NCI-H774 (cell line): ENCODE measurements around the gene KPNA1.
"Not testable (repeated sequence)": the region's sequence is repeated elsewhere in the genome, so short reads cannot be mapped to it uniquely, and the experiment has no call there.

Experiments
- DNase-seq: peaks from one replicate; lab custom pipeline; 2025; lab: John Stamatoyannopoulos, UW

Gene KPNA1

DNA sequence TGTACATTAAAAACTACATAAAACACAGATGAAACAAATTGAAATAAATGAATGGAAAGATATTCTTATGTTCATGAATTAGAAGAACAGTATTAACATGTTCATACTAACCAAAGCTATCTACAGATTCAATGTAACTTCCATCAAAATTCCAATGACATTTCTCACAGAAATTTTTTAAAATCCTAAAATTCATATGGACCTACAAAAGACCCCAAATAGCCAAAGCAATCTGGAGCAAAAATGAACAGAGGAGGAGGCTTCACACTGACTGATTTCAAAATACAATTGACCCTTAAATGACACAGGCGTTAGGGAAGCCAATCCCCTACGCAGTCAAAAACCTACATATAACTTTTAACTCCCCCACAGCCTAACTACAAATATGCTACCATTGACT lies 39.4 kb downstream of the KPNA1 start:
- DNase-seq: no peak

DNA sequence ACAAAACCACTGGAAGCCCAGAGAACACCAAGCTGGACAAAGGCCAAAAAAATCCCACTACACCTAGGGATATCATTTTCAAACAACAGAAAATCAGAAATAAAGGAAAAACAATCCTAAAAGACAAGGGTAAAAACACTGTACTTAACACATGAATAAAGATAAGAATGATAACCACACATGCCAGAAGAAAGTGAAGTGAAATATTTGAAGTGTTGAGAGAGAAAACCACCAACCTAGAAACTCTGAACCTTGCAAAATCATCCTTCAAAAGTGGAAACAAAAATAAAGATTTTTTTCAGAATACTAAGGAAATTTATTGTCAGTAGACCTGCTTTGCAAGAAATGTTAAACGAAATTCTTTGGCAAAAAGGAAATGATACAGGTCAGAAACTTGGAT lies 45.1 kb downstream of the KPNA1 start:
- no peak for DNase-seq

DNA sequence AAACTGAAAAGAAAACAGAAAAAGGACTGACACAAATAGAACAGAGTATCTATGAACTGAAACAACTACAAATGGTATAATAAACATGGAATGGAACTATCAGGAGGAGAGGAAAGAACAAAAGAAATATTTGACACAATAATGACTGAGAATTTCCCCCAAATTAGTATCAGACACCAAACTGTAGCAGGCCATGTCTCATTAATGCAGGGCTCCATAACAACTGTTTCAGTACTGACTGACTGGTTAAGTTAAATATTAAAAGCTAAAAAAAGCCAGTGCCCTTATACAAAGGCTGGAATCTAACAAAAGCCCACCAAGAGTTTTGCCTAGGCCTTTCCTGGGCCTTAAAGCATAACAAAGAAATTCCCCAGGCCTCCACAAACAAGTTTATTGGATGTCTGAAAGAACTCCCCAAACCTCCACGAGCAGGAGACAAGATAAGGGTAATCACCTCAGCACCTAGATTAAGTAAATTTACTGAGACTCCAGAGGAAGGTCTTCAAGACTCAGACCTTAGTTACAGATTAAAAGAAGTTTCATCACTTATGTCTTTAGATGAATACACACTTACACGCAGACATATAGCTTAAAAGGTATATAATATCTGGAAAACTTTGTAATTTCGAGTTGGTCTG lies 45.7 kb downstream of the KPNA1 start:
- no peak for DNase-seq

DNA sequence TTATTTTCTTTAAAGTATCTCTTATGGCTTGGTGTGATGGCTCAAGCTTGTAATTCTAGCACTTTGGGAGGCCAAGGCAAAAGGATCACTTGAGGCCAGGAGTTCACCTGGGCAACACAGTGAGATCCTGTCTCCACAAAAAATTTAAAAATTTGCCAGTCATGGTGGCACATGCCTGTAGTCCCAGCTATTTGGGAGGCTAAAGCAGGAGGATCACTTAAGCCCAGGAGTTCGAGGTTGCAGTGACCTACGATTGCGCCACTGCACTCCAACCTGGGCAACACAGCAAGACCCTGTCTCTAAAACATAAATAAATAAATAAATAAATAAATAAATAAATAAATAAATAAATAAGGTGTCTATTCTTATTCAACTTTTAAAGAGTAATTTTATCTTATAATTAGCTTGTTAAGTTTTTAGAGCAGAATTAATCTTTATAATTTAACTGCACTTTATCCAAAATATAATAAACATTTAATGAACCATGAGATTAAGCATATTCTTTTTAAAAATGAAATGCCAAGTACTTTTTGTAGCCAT lies 48.0 kb downstream of the KPNA1 start:
- no peak for DNase-seq

DNA sequence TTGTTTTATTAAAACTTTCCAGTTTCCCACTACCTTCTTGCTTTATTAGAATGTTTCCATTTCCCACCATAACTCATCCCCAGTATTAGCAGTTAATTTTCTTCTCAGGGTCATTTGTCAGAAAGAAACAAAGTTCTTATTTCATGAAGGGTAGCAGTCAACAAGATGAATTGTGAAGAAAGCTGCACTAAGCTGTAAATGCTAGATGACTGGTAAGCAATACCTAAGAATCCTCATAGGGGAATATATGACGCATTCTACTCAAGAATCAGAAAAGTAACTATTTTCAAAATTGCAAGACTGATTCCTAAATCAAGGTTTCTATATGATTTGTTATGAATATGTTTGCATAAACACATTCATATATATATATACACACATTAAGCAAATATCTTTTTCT lies 50.1 kb downstream of the KPNA1 start:
- no peak for DNase-seq

DNA sequence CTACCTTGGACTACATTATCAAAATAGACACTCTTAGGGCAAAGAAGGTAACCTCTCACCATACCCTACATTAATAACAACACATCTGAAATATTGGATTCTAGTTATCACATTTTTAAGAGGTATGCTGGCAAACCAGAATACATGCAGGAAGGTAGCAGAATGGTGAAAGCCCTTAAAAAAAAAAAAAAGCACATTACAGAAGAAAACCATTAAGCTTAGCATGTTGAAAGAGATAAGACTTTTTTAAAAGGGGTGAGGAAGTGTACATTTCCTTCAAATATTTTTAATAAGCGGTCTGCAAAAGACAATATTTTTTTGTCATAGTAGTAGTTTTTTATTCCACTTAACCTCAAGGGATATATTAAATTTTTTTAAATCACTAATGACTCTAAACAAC lies 52.3 kb downstream of the KPNA1 start:
- no peak for DNase-seq

DNA sequence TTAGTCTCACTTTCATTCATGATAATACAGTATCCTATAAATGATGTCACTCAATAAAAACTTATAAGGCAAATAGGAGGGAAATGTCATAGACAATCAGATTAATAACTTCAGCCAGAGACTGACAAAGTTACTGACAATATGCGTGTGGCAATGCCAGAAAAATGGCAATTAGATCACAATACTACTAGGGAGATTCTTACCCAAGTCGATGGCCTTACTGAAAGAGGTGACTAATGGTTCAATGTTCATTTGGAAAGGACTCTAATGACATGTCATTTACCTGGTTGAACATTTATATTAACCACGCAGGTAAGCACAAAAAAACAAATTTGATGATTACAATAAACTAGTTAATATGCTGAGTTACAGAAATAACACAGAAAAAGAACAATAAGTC lies 52.9 kb downstream of the KPNA1 start:
- no peak for DNase-seq

DNA sequence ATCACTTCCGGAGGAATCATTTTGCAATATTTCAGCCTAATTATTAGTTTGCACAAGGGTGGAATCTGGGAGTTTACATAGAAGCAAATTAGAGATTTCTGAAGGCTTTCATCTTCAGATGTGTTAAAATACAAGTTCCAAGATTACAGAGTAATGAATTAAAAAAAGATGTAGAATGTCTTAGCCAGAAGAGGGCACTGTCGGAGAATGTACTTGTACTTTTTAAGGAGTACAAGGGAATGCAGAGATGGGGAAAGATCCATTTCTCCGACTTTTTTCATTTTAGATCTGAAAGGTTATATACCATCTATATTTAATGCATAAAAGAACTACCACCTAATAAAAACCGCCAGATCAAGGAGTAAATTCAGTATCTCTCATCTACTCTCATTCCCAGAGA lies 55.7 kb downstream of the KPNA1 start:
- no peak for DNase-seq

DNA sequence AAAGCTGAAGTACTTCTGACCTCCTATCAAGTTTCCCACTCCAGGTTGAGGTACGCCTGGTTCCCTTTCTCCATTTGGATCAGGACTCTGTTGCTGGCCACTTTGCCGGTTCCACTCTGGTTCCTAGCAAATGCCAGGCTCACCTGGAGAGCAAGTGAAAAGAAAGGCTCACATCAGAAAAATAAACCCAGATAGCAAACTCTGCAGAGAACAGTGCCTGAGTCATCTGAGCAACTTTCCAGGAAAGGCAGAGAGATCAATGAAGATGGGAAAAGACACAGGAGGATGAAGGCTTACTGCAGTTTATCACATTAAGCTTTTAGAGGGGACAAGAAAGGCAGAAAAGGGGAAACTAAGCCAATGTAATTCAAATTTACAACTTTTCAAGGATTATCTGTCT lies 57.0 kb downstream of the KPNA1 start:
- no peak for DNase-seq

DNA sequence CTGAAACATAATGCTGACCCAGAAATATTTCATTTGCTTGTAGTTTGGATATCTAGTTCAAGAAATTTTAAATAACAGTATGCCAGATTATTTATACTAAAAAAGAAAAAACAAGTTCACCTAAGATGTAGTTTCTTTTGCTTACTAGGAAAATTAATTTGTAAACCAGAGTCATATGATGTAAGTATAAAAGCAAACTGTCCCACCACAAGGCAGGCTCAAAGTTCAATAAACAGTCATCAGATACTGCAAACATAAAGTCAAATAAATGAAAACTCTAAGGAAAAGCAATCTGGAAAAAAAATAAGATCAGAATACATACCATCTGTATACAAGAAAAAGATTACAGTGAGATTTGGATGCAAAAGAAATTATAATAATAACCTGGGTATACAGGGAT lies 58.7 kb downstream of the KPNA1 start:
- no peak for DNase-seq

DNA sequence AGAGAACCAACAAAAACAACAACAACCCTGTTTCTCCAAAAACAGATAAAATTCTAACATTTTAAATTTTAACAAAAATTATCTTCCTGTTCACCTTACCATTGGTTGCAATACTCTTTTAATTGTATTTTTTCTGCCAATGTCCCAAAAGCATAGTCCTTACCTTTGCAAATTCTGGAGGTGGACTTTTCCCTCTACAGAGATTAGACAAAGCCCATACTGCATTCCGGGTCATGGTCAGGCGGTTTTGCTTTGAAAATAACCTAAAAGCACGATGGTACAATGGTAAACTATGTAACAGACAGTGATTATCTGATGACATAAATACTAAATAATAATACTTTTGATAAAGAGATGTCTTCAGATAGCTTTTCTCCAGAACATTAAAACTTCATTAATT lies 63.4 kb downstream of the KPNA1 start:
- no peak for DNase-seq

DNA sequence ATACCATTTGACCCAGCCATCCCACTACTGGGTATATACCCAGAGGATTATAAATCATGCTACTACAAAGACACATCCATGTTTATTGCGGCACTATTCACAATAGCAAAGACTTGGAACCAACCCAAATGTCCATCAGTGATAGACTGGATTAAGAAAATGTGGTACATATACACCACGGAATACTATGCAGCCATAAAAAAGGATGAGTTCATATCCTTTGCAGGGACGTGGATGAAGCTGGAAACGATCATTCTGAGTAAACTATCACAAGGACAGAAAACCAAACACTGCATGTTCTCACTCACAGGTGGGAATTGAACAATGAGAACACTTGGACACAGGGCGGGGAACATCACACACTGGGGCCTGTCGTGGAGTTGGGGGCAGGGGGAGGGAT lies 66.5 kb downstream of the KPNA1 start:
- not testable (repeated sequence) for DNase-seq

DNA sequence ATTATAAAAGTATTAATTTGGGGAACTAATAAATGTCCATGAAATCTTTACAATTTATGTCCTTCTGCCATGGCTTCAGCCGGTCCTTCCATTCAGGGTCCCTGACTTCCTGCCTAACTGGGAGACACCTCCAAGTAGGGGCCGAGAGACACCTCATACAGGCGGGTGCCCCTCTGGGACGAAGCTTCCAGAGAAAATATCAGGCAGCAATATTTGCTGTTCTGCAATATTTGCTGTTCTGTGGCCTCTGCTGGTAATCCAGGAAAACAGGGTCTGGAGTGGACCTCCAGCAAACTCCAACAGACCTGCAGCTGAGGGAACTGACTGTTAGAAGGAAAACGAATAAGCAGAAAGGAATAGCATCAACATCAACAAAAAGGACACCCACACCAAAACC lies 70.2 kb downstream of the KPNA1 start:
- DNase-seq: not testable (repeated sequence)

DNA sequence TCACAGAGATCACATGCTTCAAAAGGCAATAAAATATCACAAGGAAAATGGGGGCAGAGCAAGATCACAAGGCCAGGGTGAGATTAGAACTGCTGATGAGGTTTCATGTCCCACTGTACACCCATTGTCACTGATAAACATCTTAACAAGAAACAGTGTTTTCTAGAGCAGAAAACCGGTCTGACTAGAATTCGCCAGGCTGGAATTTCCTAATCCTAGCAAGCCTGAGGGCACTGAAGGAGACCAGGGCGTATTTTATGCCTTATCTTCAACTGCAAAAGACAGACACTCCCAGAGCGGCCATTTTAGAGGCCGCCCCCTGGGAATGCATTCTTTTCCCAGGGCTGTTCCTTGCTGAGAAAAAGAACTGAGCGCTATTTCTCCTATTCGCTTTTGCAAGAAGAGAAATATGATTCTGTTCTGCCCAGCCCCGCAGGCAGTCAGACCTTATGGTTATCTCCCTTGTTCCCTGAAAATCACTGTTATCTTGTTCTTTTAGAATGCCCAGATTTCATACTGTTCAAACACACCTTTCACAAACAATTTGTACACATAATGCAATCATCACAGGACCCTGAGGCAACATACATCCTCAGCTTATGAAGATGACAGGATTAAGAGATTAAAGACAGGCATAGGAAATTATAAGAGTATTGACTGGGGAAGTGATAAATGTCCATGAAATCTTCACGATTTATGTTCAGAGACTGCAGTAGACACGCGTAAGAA lies 70.8 kb downstream of the KPNA1 start:
- not testable (repeated sequence) for DNase-seq

DNA sequence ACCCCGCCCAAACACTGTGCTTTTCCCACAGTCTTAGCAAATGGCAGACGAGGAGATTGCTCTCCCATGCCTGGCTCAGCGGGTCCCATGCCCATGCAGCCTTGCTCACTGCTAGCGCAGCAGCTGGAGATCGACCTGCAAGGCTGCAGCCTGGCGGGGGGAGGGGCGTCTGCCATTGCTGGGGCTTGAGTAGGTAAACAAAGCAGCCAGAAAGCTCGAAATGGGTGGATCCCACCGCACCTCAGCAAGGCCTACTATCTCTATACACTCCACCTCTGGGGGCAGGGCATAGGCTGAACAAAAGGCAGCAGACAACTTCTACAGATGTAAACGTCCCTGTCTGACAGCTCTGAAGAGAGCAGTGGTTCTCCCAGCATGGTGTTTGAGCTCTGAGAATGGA lies 71.6 kb downstream of the KPNA1 start:
- no peak for DNase-seq

DNA sequence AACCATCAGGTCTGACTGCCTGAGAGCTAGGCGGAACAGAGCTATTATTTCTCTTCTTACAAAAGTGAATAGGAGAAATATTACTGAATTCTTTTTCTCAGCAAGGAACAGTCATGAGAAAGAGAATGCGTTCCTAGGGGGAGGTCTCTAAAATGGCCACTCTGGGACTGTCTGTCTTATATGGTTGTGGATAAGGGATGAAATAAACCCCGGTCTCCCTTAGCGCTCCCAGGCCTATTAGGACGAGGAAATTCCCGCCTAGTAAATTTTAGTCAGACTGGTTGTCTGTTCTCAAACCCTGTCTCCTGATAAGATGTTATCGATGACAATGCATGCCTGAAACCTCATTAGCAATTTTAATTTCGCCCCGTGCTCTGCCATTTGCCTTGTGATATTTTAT lies 78.8 kb downstream of the KPNA1 start:
- no peak for DNase-seq

DNA sequence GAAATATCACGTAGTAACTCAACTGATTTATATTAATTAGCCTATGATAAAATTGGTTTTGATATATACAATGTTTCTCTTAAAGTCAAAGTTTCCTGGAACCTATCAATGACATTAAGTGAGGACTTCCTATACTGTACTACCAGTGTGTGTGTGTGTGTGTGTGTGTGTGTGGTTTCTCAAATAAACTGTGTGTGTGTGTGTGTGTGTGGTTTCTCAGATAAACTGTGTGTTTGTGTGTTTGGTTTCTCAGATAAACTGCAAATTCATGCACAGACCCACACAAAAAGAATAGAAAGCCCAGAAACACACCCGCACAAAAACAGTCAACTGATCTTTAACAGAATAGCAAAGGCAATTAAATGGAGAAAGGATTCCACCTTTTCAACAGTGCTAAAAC lies 84.4 kb downstream of the KPNA1 start:
- no peak for DNase-seq

DNA sequence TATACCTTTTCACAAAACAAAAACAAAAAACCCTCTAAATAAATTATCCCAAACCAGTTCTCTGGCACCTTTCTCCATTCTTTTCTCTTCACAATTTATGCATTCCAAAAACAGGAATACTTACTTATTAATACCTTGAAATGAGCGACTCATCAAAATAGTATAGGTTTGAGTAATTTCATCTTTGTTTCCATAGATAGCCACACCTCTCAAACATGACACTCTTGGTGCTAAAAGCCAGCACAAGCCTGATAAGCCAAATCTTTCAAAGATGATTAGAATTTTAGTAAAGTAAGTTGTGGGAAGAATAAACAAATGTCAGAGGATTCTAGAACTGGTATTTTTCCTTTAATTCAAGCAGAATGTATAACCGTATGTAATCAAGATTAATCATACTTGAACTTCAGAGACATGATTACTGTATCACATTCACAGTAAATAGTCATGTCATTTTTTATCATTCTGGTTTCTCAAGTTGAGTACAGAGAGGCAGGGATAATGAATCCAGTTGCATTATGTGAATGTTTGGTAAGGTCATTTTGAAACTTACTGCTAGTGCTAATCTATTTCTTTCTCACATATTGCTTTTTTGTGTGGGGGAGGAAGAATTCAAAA lies 86.8 kb downstream of the KPNA1 start:
- DNase-seq: no peak

DNA sequence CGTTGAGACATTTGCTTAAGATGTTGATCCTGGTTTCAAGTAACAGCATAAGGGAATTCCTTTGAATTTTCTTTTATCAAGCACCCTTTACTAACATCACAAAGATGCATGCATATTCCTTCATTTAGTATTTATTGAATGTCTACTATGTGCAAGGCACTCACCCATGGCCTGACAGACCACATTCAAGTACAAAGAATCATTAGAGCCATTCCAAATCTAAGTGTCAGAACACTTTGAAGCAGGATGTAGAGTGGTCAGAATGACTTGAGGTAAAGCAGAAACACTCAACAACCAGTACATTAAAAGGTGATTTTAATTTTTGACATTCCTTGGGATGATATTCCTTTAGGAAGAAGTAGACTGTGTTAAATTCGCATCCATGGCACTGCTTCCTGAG lies 92.9 kb downstream of the KPNA1 start:
- no peak for DNase-seq

DNA sequence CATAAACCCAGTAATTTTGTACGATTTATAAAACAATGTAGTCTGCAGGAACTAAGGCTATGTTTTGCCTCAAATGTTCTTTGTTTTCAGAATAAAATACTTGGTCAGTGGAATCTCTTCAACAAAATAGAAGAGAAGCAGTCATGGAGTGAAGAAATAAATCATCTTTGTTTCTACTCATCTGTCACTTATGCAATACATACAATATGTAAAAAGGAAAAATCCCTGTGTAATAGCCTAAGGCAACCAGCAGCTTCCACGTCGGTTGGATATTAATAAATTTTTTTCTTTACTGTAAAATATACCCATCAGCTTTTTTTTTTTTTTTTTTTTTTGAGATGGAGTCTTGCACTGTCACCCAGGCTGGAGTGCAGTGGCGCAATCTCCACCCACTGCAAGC lies 93.6 kb downstream of the KPNA1 start:
- no peak for DNase-seq

DNA sequence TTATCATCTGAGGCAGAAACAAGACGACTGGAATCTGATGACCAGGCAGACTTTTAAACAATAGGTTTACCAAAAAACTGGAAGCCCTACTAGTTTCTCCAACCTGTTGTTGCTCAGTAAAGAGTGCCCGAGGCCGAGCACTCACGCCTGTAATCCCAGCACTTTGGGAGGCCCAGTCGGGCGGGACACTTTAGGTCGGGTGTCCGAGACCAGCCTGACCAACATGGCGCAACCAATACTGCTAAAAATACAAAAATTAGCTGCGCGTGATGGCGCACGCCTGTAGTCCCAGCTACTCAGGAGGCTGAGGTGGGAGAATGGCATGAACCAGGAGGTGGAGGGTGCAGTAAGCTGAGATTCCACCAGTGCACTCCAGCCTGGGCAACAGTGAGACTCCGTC lies 97.8 kb downstream of the KPNA1 start:
- no peak for DNase-seq

DNA sequence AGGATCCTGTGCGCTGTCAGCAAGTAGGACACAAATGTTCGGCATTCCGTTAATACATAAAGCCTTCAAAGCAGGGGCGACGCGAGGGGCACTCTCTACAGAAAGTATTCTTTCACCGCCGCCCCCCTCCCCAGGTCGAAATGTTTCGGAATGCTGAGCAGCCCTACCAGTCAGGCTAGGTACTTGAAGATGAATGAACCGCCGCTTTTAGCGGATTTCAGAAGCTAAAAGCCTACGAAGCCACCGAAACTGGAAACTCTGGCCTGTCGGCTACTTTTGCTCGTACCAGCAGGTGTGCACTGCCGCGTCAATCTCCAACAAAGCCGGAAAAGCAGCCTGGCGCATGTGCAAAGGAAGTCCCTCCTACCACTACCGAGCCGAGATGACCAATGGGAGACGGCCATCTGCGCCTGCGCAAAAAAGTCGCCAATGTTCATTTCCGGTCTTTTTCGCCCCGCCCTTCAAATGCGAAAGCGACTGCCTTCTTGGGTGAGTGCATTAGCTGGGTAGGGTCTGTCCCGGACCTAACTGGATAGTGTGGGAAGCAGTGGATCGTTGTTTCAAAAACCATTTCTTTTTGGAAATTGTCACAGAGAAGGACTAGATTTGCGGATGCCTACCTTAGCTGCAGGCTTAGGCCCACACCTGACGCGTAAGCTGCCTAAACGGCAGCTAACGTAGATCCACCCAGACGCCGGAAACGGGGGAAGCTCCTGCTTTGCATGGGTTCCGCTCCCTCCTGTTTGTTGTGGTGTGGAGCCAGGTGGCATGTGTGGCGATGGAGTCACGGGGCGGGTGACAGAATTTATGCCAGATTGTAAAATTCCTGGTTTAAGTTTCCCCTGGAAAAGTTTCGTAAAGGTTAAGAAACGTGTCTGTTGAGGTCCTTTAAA lies 98.7 kb downstream of the KPNA1 start, which contains the start of gene WDR5B:
Gene WDR5B (minus strand): TSS at position 301 of the 893 bp plus-strand sequence. CDS start 534 bp downstream, outside the sequence.
- DNase-seq: no peak
